Astrocyte (in vitro differentiated cells and primary cell): Measurements from ENCODE around the gene PRDM11.

ENCODE experiments used
- EZH2 ChIP-seq: IDR thresholded peaks from 2 replicates; pipeline ENCODE4 v1.6.1; 2012; ENCODE audit warnings: mild to moderate bottlenecking, low read length, inconsistent platforms; ENCODE audit not compliant: insufficient read depth
- TF ChIP-seq, protein P1 (sequence below): IDR thresholded peaks from 2 replicates; pipeline ENCODE4 v1.5.1; 2011; ENCODE audit warnings: low read depth, mild to moderate bottlenecking, inconsistent platforms, low read length, moderate library complexity; ENCODE audit not compliant: insufficient read depth

DNA sequence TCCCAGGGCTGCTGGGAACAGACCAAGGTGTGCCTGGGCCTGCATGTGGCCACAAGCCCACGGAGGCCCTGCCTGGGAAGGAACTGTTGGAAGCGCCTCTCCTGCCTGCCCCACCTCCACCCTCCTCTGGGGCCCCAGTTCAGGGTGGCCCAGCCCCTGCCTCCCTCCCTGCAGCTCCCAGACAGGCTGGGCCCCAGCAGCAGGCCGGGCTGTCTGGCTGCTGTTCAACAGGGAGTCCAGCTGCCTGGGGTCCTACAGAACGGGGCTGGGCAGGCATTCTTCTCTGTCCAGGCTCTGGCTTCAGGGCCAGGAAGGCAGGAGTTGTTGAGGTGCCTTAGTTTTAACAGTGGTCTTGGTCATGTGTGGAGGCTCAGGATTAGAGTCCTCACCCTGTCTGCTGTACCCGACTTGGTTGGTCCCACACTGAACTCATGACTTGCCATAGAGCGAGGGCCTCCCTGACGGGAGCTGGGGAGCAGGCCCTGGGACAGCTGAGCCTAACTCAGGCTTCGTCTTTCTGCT, 11.8 kb downstream of the PRDM11 start:
- TF ChIP-seq, protein P1, sequence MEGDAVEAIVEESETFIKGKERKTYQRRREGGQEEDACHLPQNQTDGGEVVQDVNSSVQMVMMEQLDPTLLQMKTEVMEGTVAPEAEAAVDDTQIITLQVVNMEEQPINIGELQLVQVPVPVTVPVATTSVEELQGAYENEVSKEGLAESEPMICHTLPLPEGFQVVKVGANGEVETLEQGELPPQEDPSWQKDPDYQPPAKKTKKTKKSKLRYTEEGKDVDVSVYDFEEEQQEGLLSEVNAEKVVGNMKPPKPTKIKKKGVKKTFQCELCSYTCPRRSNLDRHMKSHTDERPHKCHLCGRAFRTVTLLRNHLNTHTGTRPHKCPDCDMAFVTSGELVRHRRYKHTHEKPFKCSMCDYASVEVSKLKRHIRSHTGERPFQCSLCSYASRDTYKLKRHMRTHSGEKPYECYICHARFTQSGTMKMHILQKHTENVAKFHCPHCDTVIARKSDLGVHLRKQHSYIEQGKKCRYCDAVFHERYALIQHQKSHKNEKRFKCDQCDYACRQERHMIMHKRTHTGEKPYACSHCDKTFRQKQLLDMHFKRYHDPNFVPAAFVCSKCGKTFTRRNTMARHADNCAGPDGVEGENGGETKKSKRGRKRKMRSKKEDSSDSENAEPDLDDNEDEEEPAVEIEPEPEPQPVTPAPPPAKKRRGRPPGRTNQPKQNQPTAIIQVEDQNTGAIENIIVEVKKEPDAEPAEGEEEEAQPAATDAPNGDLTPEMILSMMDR, result no peak
- TF ChIP-seq EZH2, result no peak
